Memory B cell (primary cell): ENCODE data around the gene TRIM77.
"Not testable (repeated sequence)": the region's sequence is repeated elsewhere in the genome, so short reads cannot be mapped to it uniquely, and the experiment has no call there.

Experiments used
- ATAC-seq: fragments of 150-1000 bp; cut with Tn5 transposase; 2 replicates; pipeline ENCODE4 v1.10.0; 2021; ENCODE audit warnings: low read depth, mild to moderate bottlenecking, moderate library complexity
- DNase-seq, 2 donors: peaks; one replicate each; pipeline ENCODE4 v3.0.0; 2022; ENCODE audit warnings: low spot score in 2 of 2
- H3K27ac Mint-ChIP-seq: one replicate; pipeline ENCODE4 v1.8.0; 2022; ENCODE audit warnings: mild to moderate bottlenecking, moderate library complexity, mixed read lengths
- H3K27me3 Mint-ChIP-seq: one replicate; pipeline ENCODE4 v1.8.0; 2022; ENCODE audit warnings: mixed read lengths
- H3K36me3 Mint-ChIP-seq: one replicate; pipeline ENCODE4 v1.8.0; 2022; ENCODE audit warnings: mild to moderate bottlenecking, mixed read lengths
- H3K4me1 Mint-ChIP-seq: one replicate; pipeline ENCODE4 v1.8.0; 2022; ENCODE audit warnings: mixed read lengths
- H3K4me3 Mint-ChIP-seq: one replicate; pipeline ENCODE4 v1.8.0; 2022; ENCODE audit warnings: mild to moderate bottlenecking, moderate library complexity, mixed read lengths
- H3K9me3 Mint-ChIP-seq: one replicate; pipeline ENCODE4 v1.8.0; 2022; ENCODE audit warnings: mixed read lengths

Gene TRIM77

GRCh38 chr11:89741406-89741805 is 31.3 kb downstream of the TRIM77 start:
- not testable (repeated sequence) for H3K4me3 Mint-ChIP-seq, DNase-seq, H3K4me1 Mint-ChIP-seq, H3K36me3 Mint-ChIP-seq, H3K9me3 Mint-ChIP-seq, ATAC-seq, H3K27me3 Mint-ChIP-seq, H3K27ac Mint-ChIP-seq

GRCh38 chr11:89744158-89744557 is 34.1 kb downstream of the TRIM77 start:
- H3K36me3 Mint-ChIP-seq, H3K27me3 Mint-ChIP-seq, ATAC-seq, H3K4me1 Mint-ChIP-seq, H3K27ac Mint-ChIP-seq, H3K9me3 Mint-ChIP-seq, H3K4me3 Mint-ChIP-seq, DNase-seq: not testable (repeated sequence)

DNA sequence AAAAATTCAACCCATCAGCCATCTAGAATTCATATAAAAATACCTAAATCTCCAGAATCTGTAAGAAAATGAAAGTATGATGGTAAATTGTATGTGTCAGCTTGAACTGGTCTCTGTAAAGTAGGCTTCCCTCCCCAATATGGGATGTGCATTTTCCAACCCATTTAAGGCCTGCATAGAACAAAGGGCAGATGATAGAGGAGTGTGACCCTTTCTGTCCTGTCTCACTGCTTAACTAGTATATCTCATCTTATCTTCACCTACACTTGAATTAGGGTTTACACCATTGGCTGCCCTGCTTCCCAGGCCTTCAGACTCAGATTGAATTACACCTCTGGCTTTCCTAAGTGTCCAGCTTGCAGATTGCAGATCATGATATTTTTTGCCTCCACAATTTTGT is 40.7 kb downstream of the TRIM77 start:
- H3K27me3 Mint-ChIP-seq, H3K27ac Mint-ChIP-seq, DNase-seq: not testable (repeated sequence)

More for the DNA sequence above, 40.7 kb downstream of the TRIM77 start:
- not testable (repeated sequence) for H3K4me3 Mint-ChIP-seq, H3K9me3 Mint-ChIP-seq, H3K4me1 Mint-ChIP-seq, H3K36me3 Mint-ChIP-seq, ATAC-seq
